OCI-LY7 (cell line): Measurements from ENCODE around the gene ROBO1. TPM values are rescaled to one million over a fixed set of nuclear protein-coding genes. Genes with fewer than 3 reads are reported as not detected.

Experiments used
- BruUV-seq: library from RNA; stranded (reverse); fragments of 400-500 nt; replicated peaks from 2 replicates; lab custom pipeline; 2021; lab: Mats Ljungman, UMichigan
- CTCF ChIA-PET: fragments of 300-600 bp; sonication (Branson Sonifier 250); formaldehyde crosslinking; loops from one replicate; lab custom pipeline; 2022; ENCODE audit warnings: antibody characterized with exemption; ENCODE audit not compliant: unreplicated experiment; lab: Charles Lee
- POLR2A ChIA-PET: fragments of 300-600 bp; sonication (Branson Sonifier 250); formaldehyde crosslinking; loops from one replicate; lab custom pipeline; 2022; ENCODE audit warnings: antibody characterized with exemption; lab: Charles Lee
- DNase-seq: peaks from one replicate; pipeline ENCODE4 v3.0.0-alpha.2; 2015; ENCODE audit warnings: low spot score
- H2AFZ ChIP-seq: fragments of 200-600 bp; sonication (generic), shearing (Covaris generic); 2 replicates; pipeline ENCODE4 v1.6.1; 2014; ENCODE audit warnings: mild to moderate bottlenecking, antibody characterized with exemption, low read length, moderate library complexity
- H3K27ac ChIP-seq: fragments of 200-600 bp; sonication (generic); 2 replicates; pipeline ENCODE4 v1.5.1; 2014; ENCODE audit warnings: mixed run types, low read depth, mild to moderate bottlenecking, moderate library complexity, low read length, inconsistent platforms; ENCODE audit not compliant: poor library complexity, severe bottlenecking
- H3K36me3 ChIP-seq: fragments of 200-600 bp; sonication (generic); 2 replicates; pipeline ENCODE4 v1.6.1; 2014; ENCODE audit warnings: mild to moderate bottlenecking, antibody characterized with exemption, low read length, moderate library complexity, mixed read lengths; ENCODE audit not compliant: insufficient read depth
- H3K4me1 ChIP-seq: fragments of 200-600 bp; sonication (generic); 2 replicates; pipeline ENCODE4 v1.5.1; 2014; ENCODE audit warnings: mild to moderate bottlenecking, low read length; ENCODE audit not compliant: insufficient read depth, poor library complexity, severe bottlenecking
- H3K4me2 ChIP-seq: fragments of 200-600 bp; sonication (generic); 2 replicates; pipeline ENCODE4 v1.6.1; 2014; ENCODE audit warnings: mild to moderate bottlenecking, low read length
- H3K4me3 ChIP-seq: fragments of 200-600 bp; sonication (generic); 2 replicates; pipeline ENCODE4 v1.5.1; 2014; ENCODE audit warnings: mild to moderate bottlenecking, low read depth, low read length; ENCODE audit not compliant: poor library complexity, severe bottlenecking
- H3K79me2 ChIP-seq: fragments of 200-600 bp; sonication (generic); 2 replicates; pipeline ENCODE4 v1.6.1; 2016; ENCODE audit warnings: low read depth, mild to moderate bottlenecking, low read length, moderate library complexity, mixed read lengths; ENCODE audit not compliant: insufficient read depth
- H3K9me2 ChIP-seq: fragments of 200-600 bp; sonication (generic); 2 replicates; pipeline ENCODE4 v1.6.1; 2016; ENCODE audit warnings: mild to moderate bottlenecking, low read length, mixed read lengths; ENCODE audit not compliant: insufficient read depth
- H3K9me3 ChIP-seq: fragments of 200-600 bp; sonication (generic); 2 replicates; pipeline ENCODE4 v1.6.1; 2014; ENCODE audit warnings: mild to moderate bottlenecking, mixed run types, low read length, mixed read lengths
- H4K20me1 ChIP-seq: fragments of 200-600 bp; sonication (generic); 2 replicates; pipeline ENCODE4 v1.6.1; 2014; ENCODE audit warnings: mild to moderate bottlenecking, antibody characterized with exemption, low read length, moderate library complexity, mixed read lengths; ENCODE audit not compliant: insufficient read depth
- CTCF ChIP-seq: fragments of 200-600 bp; sonication (generic); conservative IDR thresholded peaks from 2 replicates; pipeline ENCODE4 v1.5.1; 2014; ENCODE audit warnings: mild to moderate bottlenecking, antibody characterized with exemption, low read length, moderate library complexity, mixed read lengths
- EZH2phosphoT487 ChIP-seq: fragments of 200-600 bp; sonication (generic); IDR thresholded peaks from 2 replicates; pipeline ENCODE4 v1.6.1; 2018; ENCODE audit warnings: low read depth, borderline replicate concordance, mild to moderate bottlenecking, mixed run types, antibody characterized with exemption, low read length, moderate library complexity, mixed read lengths
- intact Hi-C: fragments of 100-400 bp; cut with micrococcal nuclease; formaldehyde crosslinking; loops from one replicate; pipeline ENCODE4 v1.10.0; 2022; ENCODE audit not compliant: unreplicated experiment
- total RNA-seq, 2 experiments: library from RNA; depleted of rRNA in 1 of 2; stranded (reverse); fragments of >200 nt in 1 of 2; shearing (Covaris generic) in 1 of 2; gene quantifications; 2 replicates each; pipeline ENCODE4 v1.2.3, GENCODE V29; 2014 to 2022

The ROBO1 gene
- total RNA-seq, 2 experiments from 2014 or later, result not detected

GRCh38 chr3:79385211-79385610 lies 382.6 kb downstream of the ROBO1 start:
- Histone ChIP-seq H3K4me2 (no peak overlapping the region), H3K9me3 (no peaks in the 10 kb centered on the region), H2AFZ (no peak overlapping the region), H3K4me3 (no peak overlapping the region), H3K79me2 (no peaks in the 10 kb centered on the region), H3K9me2 (no peaks in the 10 kb centered on the region), H3K27ac (no peak overlapping the region), H3K4me1 (no peaks in the 10 kb centered on the region), H4K20me1 (no peaks in the 10 kb centered on the region), H3K36me3 (no peaks in the 10 kb centered on the region)
- BruUV-seq, result no TSS peak
- DNase-seq, result no peak
- POLR2A ChIA-PET, result interaction anchor here (0.8 kb wide), 1 partner anchor 15 kb away, joined by 3 read pairs; no protein-coding TSS in a partner anchor
- TF ChIP-seq CTCF (no peak), EZH2phosphoT487 (no peak)
- intact Hi-C loops, result no loop called here
- CTCF ChIA-PET, result no interaction called here

GRCh38 chr3:79383402-79384012 lies 384.3 kb downstream of the ROBO1 start:
- Histone ChIP-seq H2AFZ (no peak overlapping the region), H3K4me3 (no peak overlapping the region), H3K9me2 (no peaks in the 10 kb centered on the region), H3K4me1 (no peaks in the 10 kb centered on the region), H4K20me1 (no peaks in the 10 kb centered on the region), H3K9me3 (no peaks in the 10 kb centered on the region), H3K4me2 (no peak overlapping the region), H3K79me2 (no peaks in the 10 kb centered on the region), H3K27ac (no peak overlapping the region), H3K36me3 (no peaks in the 10 kb centered on the region)
- BruUV-seq, result no TSS peak
- no peak for DNase-seq
- CTCF ChIA-PET, result no interaction called here
- POLR2A ChIA-PET, result no interaction called here
- intact Hi-C loops, result no loop called here
- TF ChIP-seq EZH2phosphoT487 (no peak), CTCF (no peak)

- H3K36me3 ChIP-seq, result no peaks in the 10 kb centered on the region
- H3K4me1 ChIP-seq, result no peaks in the 10 kb centered on the region
- H3K4me2 ChIP-seq, result no peak overlapping the region
- no peaks in the 10 kb centered on the region for H3K9me2 ChIP-seq
- H3K4me3 ChIP-seq, result no peak overlapping the region
- ChIA-PET POLR2A (interaction anchor here (0.9 kb wide), 1 partner anchor 15 kb away, joined by 4 read pairs; no protein-coding TSS in a partner anchor), CTCF (no interaction called here)
- no peak for DNase-seq
- TF ChIP-seq CTCF (no peak), EZH2phosphoT487 (no peak)
- no TSS peak for BruUV-seq
- H4K20me1 ChIP-seq, result no peaks in the 10 kb centered on the region
- intact Hi-C loops, result no loop called here
- no peak overlapping the region for H3K27ac ChIP-seq
- H2AFZ ChIP-seq, result no peak overlapping the region
- H3K79me2 ChIP-seq, result no peaks in the 10 kb centered on the region
- no peaks in the 10 kb centered on the region for H3K9me3 ChIP-seq
Observed at GRCh38 chr3:79380581-79380980, 387.2 kb downstream of the ROBO1 start.
